GM19395 (cell line): ENCODE measurements around the gene FAM174C.
"Not testable (repeated sequence)": the region's sequence is repeated elsewhere in the genome, so short reads cannot be mapped to it uniquely, and the experiment has no call there.

ENCODE experiments used
- ATAC-seq: cut with Tn5 transposase; IDR thresholded peaks from one replicate; pipeline ENCODE4 v1.9.1; 2021; ENCODE audit warnings: mild to moderate bottlenecking, moderate library complexity; ENCODE audit not compliant: unreplicated experiment

FAM174C gene

GRCh38 chr19:1296575-1297271 lies 21.4 kb downstream of the FAM174C start:
- ATAC-seq, result no peak

- no peak for ATAC-seq
Measured at GRCh38 chr19:1298235-1298634, 22.9 kb downstream of the FAM174C start.

- ATAC-seq, result no peak
Measured at GRCh38 chr19:1299801-1300200, 24.5 kb downstream of the FAM174C start.

GRCh38 chr19:1300744-1301490 lies 25.6 kb downstream of the FAM174C start:
- ATAC-seq, result no peak

- ATAC-seq, result no peak
Measured at GRCh38 chr19:1302533-1303239, 27.4 kb downstream of the FAM174C start.

GRCh38 chr19:1304197-1304924 lies 29.0 kb downstream of the FAM174C start:
- no peak for ATAC-seq

GRCh38 chr19:1305354-1305753 lies 30.0 kb downstream of the FAM174C start:
- not testable (repeated sequence) for ATAC-seq

GRCh38 chr19:1307320-1307719 lies 32.0 kb downstream of the FAM174C start:
- no peak for ATAC-seq

- ATAC-seq, result no peak
Measured at GRCh38 chr19:1307755-1308303, 32.5 kb downstream of the FAM174C start.

GRCh38 chr19:1308718-1309117 lies 33.4 kb downstream of the FAM174C start:
- ATAC-seq, result no peak

- ATAC-seq, result no peak
Measured at GRCh38 chr19:1309977-1310852, 34.9 kb downstream of the FAM174C start.

GRCh38 chr19:1310853-1311180 lies 35.5 kb downstream of the FAM174C start:
- no peak for ATAC-seq

- ATAC-seq, result no peak
Measured at GRCh38 chr19:1311543-1312091, 36.3 kb downstream of the FAM174C start.

GRCh38 chr19:1312767-1313694 lies 37.7 kb downstream of the FAM174C start:
- no peak for ATAC-seq

GRCh38 chr19:1313695-1314613 lies 38.6 kb downstream of the FAM174C start:
- no peak for ATAC-seq

GRCh38 chr19:1315470-1316166 lies 40.3 kb downstream of the FAM174C start:
- ATAC-seq, result no peak

GRCh38 chr19:1316466-1316865 lies 41.1 kb downstream of the FAM174C start:
- no peak for ATAC-seq
